HepG2 (cell line): ENCODE measurements around the gene HBS1L. TPM values are rescaled to one million over a fixed set of nuclear protein-coding genes. Genes with fewer than 3 reads are reported as not detected.
A peak's percentile ranks its signal among the peaks of the same experiment; 100 is the strongest.

Source experiments
- ELF4 ChIP-seq: sonication (generic); formaldehyde crosslinking; IDR thresholded peaks from 2 replicates; pipeline ENCODE4 v1.5.0; 2020; ENCODE audit warnings: missing genetic modification reagents, mild to moderate bottlenecking, moderate library complexity, borderline replicate concordance
- HDAC6 ChIP-seq: fragments of 200-600 bp; sonication (generic); IDR thresholded peaks from 2 replicates; pipeline ENCODE4 v1.7.0; 2017; ENCODE audit warnings: mild to moderate bottlenecking, antibody characterized with exemption, low read length, low read depth
- NR1H2 ChIP-seq: sonication (generic); formaldehyde crosslinking; IDR thresholded peaks from 2 replicates; pipeline ENCODE4 v1.8.1; 2022; ENCODE audit warnings: low read depth, missing genetic modification reagents, borderline replicate concordance
- PAWR ChIP-seq: sonication (generic); formaldehyde crosslinking; IDR thresholded peaks from 2 replicates; pipeline ENCODE4 v1.4.0; 2020; ENCODE audit warnings: missing genetic modification reagents, mild to moderate bottlenecking, borderline replicate concordance
- PCBP2 ChIP-seq: fragments of 200-400 bp; formaldehyde crosslinking; optimal IDR thresholded peaks from 2 replicates; pipeline ENCODE3; 2018; ENCODE audit warnings: low read length, low read depth; ENCODE audit not compliant: poor library complexity, severe bottlenecking
- RAD21 ChIP-seq: fragments of 450-650 bp; formaldehyde crosslinking; IDR thresholded peaks from 2 replicates; pipeline ENCODE4 v1.5.0; 2020; ENCODE audit warnings: mild to moderate bottlenecking
- SNAPC4 ChIP-seq: sonication (generic); formaldehyde crosslinking; IDR thresholded peaks from 2 replicates; pipeline ENCODE4 v1.4.0; 2020; ENCODE audit warnings: mild to moderate bottlenecking, missing genetic modification reagents
- SOX13 ChIP-seq, 3 experiments: fragments of 450-650 bp in 1 of 3; sonication (generic) in 1 of 3; formaldehyde crosslinking in 1 of 3; IDR thresholded peaks in 2 of 3; conservative IDR thresholded peaks in 1 of 3; 2 replicates each; pipeline versions ENCODE4 v1.5.0 to v1.6.1; 2016 to 2020; ENCODE audit warnings: antibody characterized with exemption in 1 of 3, mild to moderate bottlenecking in 1 of 3, missing compliant biosample characterization in 1 of 3, missing genetic modification reagents in 1 of 3, moderate library complexity in 1 of 3
- USF2 ChIP-seq, 2 experiments: sonication (generic) in 1 of 2; formaldehyde crosslinking in 1 of 2; IDR thresholded peaks; 2 replicates each; pipeline versions ENCODE4 v1.5.1 to v1.6.1; 2011 to 2020; ENCODE audit warnings: borderline replicate concordance in 1 of 2, low read depth in 1 of 2, low read length in 1 of 2, mild to moderate bottlenecking in 1 of 2, missing genetic modification reagents in 1 of 2, moderate library complexity in 1 of 2
- ZFP1 ChIP-seq: IDR thresholded peaks from 2 replicates; pipeline ENCODE4 v1.6.1; 2016
- ZFP36 ChIP-seq: fragments of 150-350 bp; IDR thresholded peaks from 2 replicates; pipeline ENCODE4 v1.6.1; 2018; ENCODE audit warnings: borderline replicate concordance, low read length, low read depth; ENCODE audit not compliant: partially characterized antibody
- ZNF143 ChIP-seq: sonication (generic); formaldehyde crosslinking; IDR thresholded peaks from 2 replicates; pipeline ENCODE4 v1.4.0; 2020; ENCODE audit warnings: missing genetic modification reagents
- ZNF513 ChIP-seq: sonication (generic); formaldehyde crosslinking; conservative IDR thresholded peaks from 2 replicates; pipeline ENCODE4 v1.5.0; 2020; ENCODE audit warnings: missing genetic modification reagents
- ZNF567 ChIP-seq: sonication (generic); formaldehyde crosslinking; IDR thresholded peaks from 2 replicates; pipeline ENCODE4 v1.8.1; 2023; ENCODE audit warnings: mild to moderate bottlenecking, missing genetic modification reagents, borderline replicate concordance
- ZNF572 ChIP-seq: sonication (generic); formaldehyde crosslinking; IDR thresholded peaks from 2 replicates; pipeline ENCODE4 v1.5.1; 2020; ENCODE audit warnings: mild to moderate bottlenecking, missing genetic modification reagents
- ZNF761 ChIP-seq: sonication (generic); formaldehyde crosslinking; conservative IDR thresholded peaks from 2 replicates; pipeline ENCODE4 v1.4.0; 2020; ENCODE audit warnings: mild to moderate bottlenecking, missing genetic modification reagents
- polyA plus RNA-seq, 8 experiments: library from polyadenylated mRNA; depleted of rRNA in 3 of 8; stranded (reverse) in 7 of 8; unstranded in 1 of 8; fragments of >200 nt; fragmentation: Illumina TruSeq in 4 of 8; extraction: Trizol in 4 of 8; gene quantifications; 2 replicates each; pipeline versions ENCODE4 v1.2.1 to v1.2.3, GENCODE V29; 2011 to 2016; ENCODE audit warnings: low read depth in 4 of 8, missing spikeins in 1 of 8, mixed read lengths in 1 of 8; ENCODE audit not compliant: insufficient read depth in 1 of 8
- total RNA-seq, 5 experiments: library from RNA; depleted of rRNA; stranded (reverse); fragments of >200 nt; fragmentation: Illumina TruSeq; extraction: Trizol; gene quantifications; 2 replicates each; pipeline ENCODE4 v1.2.3, GENCODE V29; 2016; ENCODE audit warnings: low read depth in 1 of 5

The HBS1L gene
- total and polyA plus RNA-seq, 2 of the 13 experiments (the other 11 are each of a cell fraction or from before 2014, with no cell fraction given), result 44.1 to 138 TPM

- TF ChIP-seq ZNF567 (CRISPR knock-in tag), result no peak
- TF ChIP-seq ZFP36, result no peak
- peak; percentile 93 for TF ChIP-seq ZNF143
- no peak; the same call in 1 of the 2 replicates for TF ChIP-seq RAD21
- peak; percentile 93 for TF ChIP-seq ZNF761
- no peak for TF ChIP-seq NR1H2 (CRISPR knock-in tag)
- no peak for TF ChIP-seq PCBP2
- TF ChIP-seq PAWR, result no peak
- no peak for TF ChIP-seq USF2 (IDR thresholded peaks at IDR 0.05; ENCODE audit: low read depth, low read length)
- TF ChIP-seq USF2 (CRISPR knock-in tag; IDR thresholded peaks at IDR 0.05; ENCODE audit: borderline replicate concordance), result no peak; the same call in 1 of the 2 replicates
- TF ChIP-seq SOX13 (IDR thresholded peaks at IDR 0.05), result no peak
- TF ChIP-seq SOX13 (CRISPR knock-in tag; conservative IDR thresholded peaks at IDR 0.05 in 1 of 2, IDR thresholded peaks at IDR 0.05 in 1 of 2), result peak in 1 of 2 experiments; percentile 70; a peak in 2 of 4 replicates
- peak; percentile 87; the same call in 1 of the 2 replicates for TF ChIP-seq ELF4 (CRISPR knock-in tag)
- peak; percentile 95 for TF ChIP-seq ZNF572 (CRISPR knock-in tag)
- no peak for TF ChIP-seq HDAC6
- TF ChIP-seq ZFP1 (CRISPR knock-in tag), result no peak; the same call in 1 of the 2 replicates
- peak; percentile 95 for TF ChIP-seq SNAPC4 (CRISPR knock-in tag)
- TF ChIP-seq ZNF513 (CRISPR knock-in tag), result 0 out of 2 replicates have a peak, but pooled peaks have one; percentile 68
These were observed at the start of gene HBS1L (continued) for GRCh38 chr6:135054569-135055498.
